Mucosa of rectum (tissue), 2 donors: ENCODE measurements around the gene SMU1.
"Not testable (repeated sequence)": the region's sequence is repeated elsewhere in the genome, so short reads cannot be mapped to it uniquely, and the experiment has no call there.

ENCODE experiments used
- H3K27ac ChIP-seq, 2 donors: one replicate each; pipeline ENCODE4 v1.7.0; 2013; ENCODE audit warnings: inconsistent platforms in 2 of 2, low read depth in 2 of 2, low read length in 2 of 2
- H3K27me3 ChIP-seq, 2 donors: one replicate each; pipeline ENCODE4 v1.7.0; 2013; ENCODE audit warnings: low read length in 2 of 2; ENCODE audit not compliant: control insufficient read depth in 2 of 2, insufficient read depth in 2 of 2
- H3K36me3 ChIP-seq, 2 donors: one replicate each; pipeline ENCODE4 v1.7.0; 2013; ENCODE audit warnings: low read length in 2 of 2; ENCODE audit not compliant: control insufficient read depth in 2 of 2, insufficient read depth in 2 of 2
- H3K4me1 ChIP-seq, 2 donors: one replicate each; pipeline ENCODE4 v1.7.0; 2013; ENCODE audit warnings: low read length in 2 of 2, mild to moderate bottlenecking in 1 of 2; ENCODE audit not compliant: control insufficient read depth in 2 of 2, insufficient read depth in 2 of 2
- H3K4me3 ChIP-seq, 2 donors: one replicate each; pipeline ENCODE4 v1.7.0; 2013; ENCODE audit warnings: low read length in 2 of 2
- H3K9ac ChIP-seq, 2 donors: one replicate each; pipeline ENCODE4 v1.7.0; 2013; ENCODE audit warnings: low read length in 2 of 2, low read depth in 1 of 2, mild to moderate bottlenecking in 1 of 2
- H3K9me3 ChIP-seq, 2 donors: one replicate each; pipeline ENCODE4 v1.7.0; 2013; ENCODE audit warnings: low read length in 2 of 2; ENCODE audit not compliant: control insufficient read depth in 2 of 2
- donor health status: healthy.
- donor health status: Normal muscosa, but diverticular disease.

Gene SMU1

DNA sequence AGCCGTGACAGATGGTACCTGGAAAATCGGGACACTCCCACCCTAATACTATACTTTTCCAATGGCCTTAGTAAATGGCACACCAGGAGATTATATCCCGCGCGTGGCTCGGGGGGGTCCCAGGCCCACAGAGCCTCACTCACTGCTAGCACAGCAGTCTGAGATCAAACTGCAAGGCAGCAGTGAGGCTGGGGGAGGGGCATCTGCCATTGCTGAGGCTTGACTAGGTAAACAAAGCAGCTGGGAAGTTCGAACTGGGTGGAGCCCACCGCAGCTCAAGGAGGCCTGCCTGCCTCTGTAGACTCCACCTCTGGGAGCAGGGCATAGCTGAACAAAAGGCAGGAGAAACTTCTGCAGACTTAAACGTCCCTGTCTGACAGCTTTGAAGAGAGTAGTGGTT, 9.2 kb upstream of the SMU1 start:
- H3K9me3 ChIP-seq, H3K9ac ChIP-seq, H3K4me3 ChIP-seq, H3K27me3 ChIP-seq, H3K4me1 ChIP-seq, H3K27ac ChIP-seq, H3K36me3 ChIP-seq: not testable (repeated sequence)

DNA sequence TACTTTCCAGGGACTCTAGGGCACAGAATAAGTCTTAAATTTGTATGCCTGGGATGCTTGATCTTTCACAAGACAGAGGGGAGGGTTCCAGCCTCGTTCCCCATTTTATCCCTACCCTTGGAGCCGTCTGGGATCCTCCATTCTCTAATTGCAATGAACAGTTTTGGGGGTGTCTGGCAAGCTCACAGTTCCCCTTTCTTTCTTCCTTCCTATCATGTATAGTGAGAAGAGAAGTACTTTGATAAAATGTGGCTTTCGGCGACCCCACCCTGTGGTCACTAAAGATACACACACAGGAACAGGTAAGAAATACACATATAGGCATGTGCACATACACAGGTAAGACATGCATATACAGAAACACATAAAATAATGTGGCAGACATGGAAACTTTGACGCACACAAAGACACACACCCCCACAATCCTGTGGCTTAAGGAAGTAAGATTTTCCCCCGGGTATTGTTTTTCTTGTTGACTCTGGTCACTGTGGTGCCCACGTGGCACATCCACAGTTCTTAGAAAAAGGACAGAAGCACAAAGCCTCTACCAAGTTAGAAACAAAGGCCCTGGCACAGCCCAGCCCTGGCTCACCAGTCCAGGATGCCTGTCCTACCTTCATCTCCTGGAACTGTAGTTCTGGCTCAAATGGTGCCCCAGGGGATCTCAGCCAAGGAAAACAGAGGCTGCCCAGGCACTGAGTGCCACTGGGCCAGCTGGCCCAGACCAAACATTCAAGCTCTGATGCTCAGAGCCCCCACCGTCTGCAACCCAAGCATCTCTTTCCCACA, 6.3 kb upstream of the SMU1 start:
- Histone ChIP-seq H3K27ac (no peak overlapping the region), H3K9me3 (no peaks in the 10 kb centered on the region), H3K9ac (no peak overlapping the region), H3K4me3 (no peak overlapping the region), H3K36me3 (no peaks in the 10 kb centered on the region), H3K27me3 (no peaks in the 10 kb centered on the region), H3K4me1 (peaks cover 4 to 9% of the 10 kb centered on the region in 2 donors)

- peak overlapping the region in 1 of 2 donors; percentile 24 for H3K9ac ChIP-seq
These were observed 5.7 kb upstream of the SMU1 start for GRCh38 chr9:33082128-33082527.

DNA sequence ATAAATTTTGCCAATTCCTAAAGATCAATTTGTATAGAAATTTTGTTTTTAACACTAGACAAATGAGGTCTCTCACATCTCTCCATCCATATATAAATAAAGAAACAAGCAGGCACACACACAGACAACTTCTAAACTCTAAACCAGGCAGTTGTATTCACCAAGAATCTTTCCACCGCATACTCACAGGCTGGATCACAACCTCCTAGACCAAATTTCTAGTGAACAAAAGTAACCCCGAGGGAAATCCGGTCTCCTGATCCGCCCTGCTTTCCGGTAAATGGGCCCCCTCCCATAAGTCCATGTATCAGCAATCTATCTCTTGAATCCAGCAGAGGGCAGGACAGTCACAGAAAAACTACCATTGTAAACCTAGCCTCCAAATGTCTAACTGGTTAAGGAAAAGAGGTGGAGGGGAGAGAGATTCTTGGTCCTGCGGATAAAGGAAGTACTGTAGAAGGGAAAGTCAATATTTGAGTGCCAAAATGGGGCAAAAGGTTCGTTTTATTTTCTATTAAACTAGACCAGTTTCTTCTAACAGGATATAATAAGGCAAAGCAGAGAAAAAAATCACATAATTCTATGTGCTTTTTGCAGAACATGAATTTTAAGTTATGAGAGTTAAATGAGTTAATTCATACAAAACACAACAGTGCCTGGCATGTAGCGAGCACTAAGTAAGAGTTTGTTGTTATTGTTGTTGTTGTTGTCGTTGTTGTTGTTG, 4.8 kb upstream of the SMU1 start:
- peak overlapping the region in 1 of 2 donors; percentile 1 for H3K27ac ChIP-seq
- peak overlapping the region in 1 of 2 donors; percentile 56 for H3K9ac ChIP-seq
- H3K27me3 ChIP-seq, result no peaks in the 10 kb centered on the region
- H3K36me3 ChIP-seq, result no peaks in the 10 kb centered on the region
- H3K9me3 ChIP-seq, result no peaks in the 10 kb centered on the region
- peaks cover 4 to 9% of the 10 kb centered on the region in 2 donors for H3K4me1 ChIP-seq
- H3K4me3 ChIP-seq, result peak overlapping the region in 1 of 2 donors; percentile 37

More at GRCh38 chr9:33082128-33082527, 5.7 kb upstream of the SMU1 start:
- H3K27me3 ChIP-seq, result no peaks in the 10 kb centered on the region
- H3K9me3 ChIP-seq, result no peaks in the 10 kb centered on the region
- H3K36me3 ChIP-seq, result no peaks in the 10 kb centered on the region
- H3K4me3 ChIP-seq, result no peak overlapping the region
- H3K4me1 ChIP-seq, result peaks cover 4 to 9% of the 10 kb centered on the region in 2 donors
- no peak overlapping the region for H3K27ac ChIP-seq

DNA sequence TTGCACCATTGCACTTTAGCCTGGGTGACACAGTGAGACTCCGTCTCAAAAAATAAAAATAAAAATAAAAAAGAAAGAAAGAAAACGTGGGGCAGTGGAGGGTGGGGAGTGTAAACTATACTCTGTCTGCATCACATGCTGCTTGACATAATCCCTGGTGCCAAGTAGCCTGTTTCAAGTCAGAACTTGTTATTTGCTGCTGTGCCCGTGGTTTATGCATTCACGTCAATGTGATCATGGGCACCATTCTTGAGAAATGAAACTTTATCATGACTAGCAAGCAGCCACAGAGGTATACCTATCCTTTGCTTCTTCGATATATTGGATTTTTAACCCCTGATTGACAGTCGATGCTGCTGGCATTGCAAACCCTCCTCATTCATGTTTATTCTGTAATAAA, 4.1 kb upstream of the SMU1 start:
- Histone ChIP-seq H3K9ac (no peak overlapping the region), H3K9me3 (no peaks in the 10 kb centered on the region), H3K27me3 (no peaks in the 10 kb centered on the region), H3K36me3 (no peaks in the 10 kb centered on the region), H3K4me3 (no peak overlapping the region), H3K27ac (peak overlapping the region in 1 of 2 donors; percentile 1), H3K4me1 (peaks cover 10 to 14% of the 10 kb centered on the region in 2 donors)

DNA sequence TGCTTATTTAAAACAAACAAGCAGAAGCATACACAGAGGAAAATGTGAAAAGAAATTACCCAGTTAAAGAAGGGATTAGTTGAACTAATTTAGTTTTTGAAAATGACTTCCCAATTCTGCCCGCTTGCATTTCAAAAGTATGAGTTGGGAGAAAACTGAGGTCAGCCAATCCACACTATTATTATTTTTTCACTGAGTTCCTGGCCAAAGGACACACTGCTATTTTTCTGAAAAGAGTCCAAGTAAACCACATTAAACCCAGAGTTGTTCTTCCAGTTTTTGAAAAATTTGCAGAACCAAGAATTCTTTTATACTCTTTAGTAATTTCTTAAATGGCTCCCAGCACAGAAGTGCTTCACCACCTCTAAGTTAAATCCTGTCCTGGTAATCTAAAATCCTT, 7.5 kb downstream of the SMU1 start:
- no peak overlapping the region for H3K9ac ChIP-seq
- H3K27ac ChIP-seq, result no peak overlapping the region
- H3K27me3 ChIP-seq, result no peaks in the 10 kb centered on the region
- H3K9me3 ChIP-seq, result no peaks in the 10 kb centered on the region
- H3K4me3 ChIP-seq, result no peak overlapping the region
- H3K4me1 ChIP-seq, result peaks cover 0 to 5% of the 10 kb centered on the region in 2 donors
- peaks cover 28 to 77% of the 10 kb centered on the region in 2 donors for H3K36me3 ChIP-seq

GRCh38 chr9:33065157-33066076, 11.1 kb downstream of the SMU1 start:
- Histone ChIP-seq H3K4me1 (peaks cover 0 to 5% of the 10 kb centered on the region in 2 donors), H3K9me3 (no peaks in the 10 kb centered on the region), H3K27ac (no peak overlapping the region), H3K9ac (no peak overlapping the region), H3K4me3 (no peak overlapping the region), H3K27me3 (no peaks in the 10 kb centered on the region), H3K36me3 (peaks cover 47 to 71% of the 10 kb centered on the region in 2 donors)

- peaks cover 53 to 57% of the 10 kb centered on the region in 2 donors for H3K36me3 ChIP-seq
These were observed 25.3 kb downstream of the SMU1 start for GRCh38 chr9:33051144-33051543.

GRCh38 chr9:33049680-33050361, 26.7 kb downstream of the SMU1 start:
- Histone ChIP-seq H3K4me3 (no peak overlapping the region), H3K27me3 (no peaks in the 10 kb centered on the region), H3K36me3 (peaks cover 43 to 54% of the 10 kb centered on the region in 2 donors), H3K27ac (no peak overlapping the region), H3K4me1 (no peaks in the 10 kb centered on the region), H3K9me3 (no peaks in the 10 kb centered on the region), H3K9ac (no peak overlapping the region)

More at GRCh38 chr9:33051144-33051543, 25.3 kb downstream of the SMU1 start:
- no peak overlapping the region for H3K27ac ChIP-seq
- no peak overlapping the region for H3K4me3 ChIP-seq
- H3K9ac ChIP-seq, result no peak overlapping the region
- H3K9me3 ChIP-seq, result no peaks in the 10 kb centered on the region
- H3K27me3 ChIP-seq, result no peaks in the 10 kb centered on the region
- H3K4me1 ChIP-seq, result no peaks in the 10 kb centered on the region
